HG03378 (cell line): ENCODE data around the gene MTX1.
"Not testable (repeated sequence)": the region's sequence is repeated elsewhere in the genome, so short reads cannot be mapped to it uniquely, and the experiment has no call there.

ENCODE experiments used
- ATAC-seq: cut with Tn5 transposase; IDR thresholded peaks from one replicate; pipeline ENCODE4 v1.9.1; 2021; ENCODE audit warnings: mild to moderate bottlenecking, moderate library complexity; ENCODE audit not compliant: unreplicated experiment

Gene MTX1

GRCh38 chr1:155206891-155207805 is 1.3 kb upstream of the MTX1 start:
- ATAC-seq: peak; percentile 36

GRCh38 chr1:155207806-155208540 is 522 bp upstream of the MTX1 start, which contains the start of gene THBS3:
Gene THBS3 (minus strand): TSS chr1:155207897. CDS start chr1:155207876, 21 bp downstream.
- ATAC-seq: no peak

- ATAC-seq: no peak
Measured at GRCh38 chr1:155209312-155209721, 822 bp downstream of the MTX1 start.

- ATAC-seq: no peak
Measured at GRCh38 chr1:155210314-155211104, 2.0 kb downstream of the MTX1 start.

- ATAC-seq: not testable (repeated sequence)
Measured at GRCh38 chr1:155211381-155212050, 3.0 kb downstream of the MTX1 start.

- ATAC-seq: not testable (repeated sequence)
Measured at GRCh38 chr1:155212051-155212440, 3.6 kb downstream of the MTX1 start.

GRCh38 chr1:155214702-155215101 is 6.2 kb downstream of the MTX1 start:
- ATAC-seq: not testable (repeated sequence)

- no peak for ATAC-seq
Measured at GRCh38 chr1:155218854-155219591, 10.5 kb downstream of the MTX1 start.

- no peak for ATAC-seq
Measured at GRCh38 chr1:155219592-155220031, 11.1 kb downstream of the MTX1 start.

GRCh38 chr1:155220211-155220965 is 11.9 kb downstream of the MTX1 start:
- not testable (repeated sequence) for ATAC-seq

- ATAC-seq: no peak
Measured at GRCh38 chr1:155223047-155223446, 14.6 kb downstream of the MTX1 start.

- ATAC-seq: not testable (repeated sequence)
Measured at GRCh38 chr1:155225404-155225759, 16.9 kb downstream of the MTX1 start.

- ATAC-seq: no peak
Measured at GRCh38 chr1:155226188-155226909, 17.9 kb downstream of the MTX1 start.

- ATAC-seq: no peak
Measured at GRCh38 chr1:155226910-155227260, 18.4 kb downstream of the MTX1 start.

GRCh38 chr1:155227261-155228095 is 19.0 kb downstream of the MTX1 start:
- ATAC-seq: peak; percentile 83

- no peak for ATAC-seq
Measured at GRCh38 chr1:155228096-155228427, 19.6 kb downstream of the MTX1 start.

GRCh38 chr1:155231302-155231701 is 22.8 kb downstream of the MTX1 start:
- ATAC-seq: not testable (repeated sequence)
